HepG2 (cell line): ENCODE data around the gene TTC31. TPM values are rescaled to one million over a fixed set of nuclear protein-coding genes. Genes with fewer than 3 reads are reported as not detected.

Source experiments
- ARNTL ChIP-seq: sonication (generic); formaldehyde crosslinking; IDR thresholded peaks from 2 replicates; pipeline ENCODE4 v1.4.0; 2020; ENCODE audit warnings: mild to moderate bottlenecking, missing genetic modification reagents
- CREB3 ChIP-seq: sonication (generic); formaldehyde crosslinking; IDR thresholded peaks from 2 replicates; pipeline ENCODE4 v1.5.0; 2020; ENCODE audit warnings: missing genetic modification reagents
- JUND ChIP-seq: sonication (generic); formaldehyde crosslinking; IDR thresholded peaks from 2 replicates; pipeline ENCODE4 v1.8.0; 2022; ENCODE audit warnings: mild to moderate bottlenecking, missing genetic modification reagents
- KMT2A ChIP-seq: sonication (generic); formaldehyde crosslinking; IDR thresholded peaks from 2 replicates; pipeline ENCODE4 v1.4.0; 2020; ENCODE audit warnings: missing genetic modification reagents
- PREB ChIP-seq: sonication (generic); formaldehyde crosslinking; IDR thresholded peaks from 2 replicates; pipeline ENCODE4 v1.4.0; 2020; ENCODE audit warnings: missing genetic modification reagents
- TFAP4 ChIP-seq: sonication (generic); IDR thresholded peaks from 2 replicates; pipeline ENCODE4 v1.6.1; 2016; ENCODE audit warnings: low read depth, borderline replicate concordance
- USF2 ChIP-seq, 2 experiments: sonication (generic) in 1 of 2; formaldehyde crosslinking in 1 of 2; IDR thresholded peaks; 2 replicates each; pipeline versions ENCODE4 v1.5.1 to v1.6.1; 2011 to 2020; ENCODE audit warnings: borderline replicate concordance in 1 of 2, low read depth in 1 of 2, low read length in 1 of 2, mild to moderate bottlenecking in 1 of 2, missing genetic modification reagents in 1 of 2, moderate library complexity in 1 of 2
- ZBTB39 ChIP-seq: sonication (generic); formaldehyde crosslinking; IDR thresholded peaks from 2 replicates; pipeline ENCODE4 v1.5.0; 2020; ENCODE audit warnings: missing genetic modification reagents
- ZBTB42 ChIP-seq: sonication (generic); formaldehyde crosslinking; IDR thresholded peaks from 2 replicates; pipeline ENCODE4 v1.5.0; 2020; ENCODE audit warnings: mild to moderate bottlenecking, missing genetic modification reagents
- ZKSCAN8 ChIP-seq: IDR thresholded peaks from 2 replicates; pipeline ENCODE4 v1.6.1; 2016; ENCODE audit warnings: borderline replicate concordance, missing genetic modification reagents, missing compliant biosample characterization
- ZNF20 ChIP-seq: sonication (generic); formaldehyde crosslinking; IDR thresholded peaks from 2 replicates; pipeline ENCODE4 v1.4.0; 2020; ENCODE audit warnings: mild to moderate bottlenecking, moderate library complexity, missing genetic modification reagents
- ZNF225 ChIP-seq: sonication (generic); formaldehyde crosslinking; IDR thresholded peaks from 2 replicates; pipeline ENCODE4 v1.4.0; 2020; ENCODE audit warnings: mild to moderate bottlenecking, missing genetic modification reagents
- ZNF234 ChIP-seq: sonication (generic); formaldehyde crosslinking; conservative IDR thresholded peaks from 2 replicates; pipeline ENCODE4 v1.5.1; 2020; ENCODE audit warnings: mild to moderate bottlenecking, missing genetic modification reagents
- ZNF280D ChIP-seq: sonication (generic); formaldehyde crosslinking; IDR thresholded peaks from 2 replicates; pipeline ENCODE4 v1.5.1; 2020; ENCODE audit warnings: mild to moderate bottlenecking, missing genetic modification reagents
- ZNF282 ChIP-seq: fragments of 450-650 bp; IDR thresholded peaks from 2 replicates; pipeline ENCODE4 v1.6.1; 2018; ENCODE audit not compliant: partially characterized antibody
- ZNF546 ChIP-seq: sonication (generic); formaldehyde crosslinking; conservative IDR thresholded peaks from 2 replicates; pipeline ENCODE4 v1.8.1; 2023; ENCODE audit warnings: mild to moderate bottlenecking, missing genetic modification reagents
- ZSCAN20 ChIP-seq: sonication (generic); formaldehyde crosslinking; IDR thresholded peaks from 2 replicates; pipeline ENCODE4 v1.4.0; 2020; ENCODE audit warnings: missing genetic modification reagents, mild to moderate bottlenecking, borderline replicate concordance
- polyA plus RNA-seq, 8 experiments: library from polyadenylated mRNA; depleted of rRNA in 3 of 8; stranded (reverse) in 7 of 8; unstranded in 1 of 8; fragments of >200 nt; fragmentation: Illumina TruSeq in 4 of 8; extraction: Trizol in 4 of 8; gene quantifications; 2 replicates each; pipeline versions ENCODE4 v1.2.1 to v1.2.3, GENCODE V29; 2011 to 2016; ENCODE audit warnings: low read depth in 4 of 8, missing spikeins in 1 of 8, mixed read lengths in 1 of 8; ENCODE audit not compliant: insufficient read depth in 1 of 8
- total RNA-seq, 5 experiments: library from RNA; depleted of rRNA; stranded (reverse); fragments of >200 nt; fragmentation: Illumina TruSeq; extraction: Trizol; gene quantifications; 2 replicates each; pipeline ENCODE4 v1.2.3, GENCODE V29; 2016; ENCODE audit warnings: low read depth in 1 of 5

Gene TTC31
- total and polyA plus RNA-seq, 2 of the 13 experiments (the other 11 are each of a cell fraction or from before 2014, with no cell fraction given) = 28.3 to 39.5 TPM

GRCh38 chr2:74441690-74442482 is 41.0 kb upstream of the TTC31 start, which contains the start of gene RTKN (continued):
- TF ChIP-seq TFAP4 = 0 out of 2 replicates have a peak, but pooled peaks have one; percentile 28
- TF ChIP-seq KMT2A (CRISPR knock-in tag) = peak; percentile 80
- peak; percentile 94 for TF ChIP-seq ZNF280D (CRISPR knock-in tag)
- TF ChIP-seq ZSCAN20 (CRISPR knock-in tag) = peak; percentile 94; the same call in 1 of the 2 replicates
- TF ChIP-seq USF2 (IDR thresholded peaks at IDR 0.05; ENCODE audit: low read depth, low read length) = no peak
- no peak for TF ChIP-seq USF2 (CRISPR knock-in tag; IDR thresholded peaks at IDR 0.05; ENCODE audit: borderline replicate concordance)
- peak; percentile 79 for TF ChIP-seq ARNTL (CRISPR knock-in tag)
- TF ChIP-seq ZNF282 = no peak
- 0 out of 2 replicates have a peak, but pooled peaks have one; percentile 39 for TF ChIP-seq JUND
- TF ChIP-seq ZNF234 (CRISPR knock-in tag) = no peak; the same call in 1 of the 2 replicates
- TF ChIP-seq PREB (CRISPR knock-in tag) = no peak
- no peak for TF ChIP-seq ZBTB42 (CRISPR knock-in tag)
- no peak for TF ChIP-seq ZNF546 (CRISPR knock-in tag)
- TF ChIP-seq ZBTB39 (CRISPR knock-in tag) = peak; percentile 42; the same call in 1 of the 2 replicates
- TF ChIP-seq ZNF20 (CRISPR knock-in tag) = no peak
- peak; percentile 58; the same call in 1 of the 2 replicates for TF ChIP-seq ZKSCAN8 (CRISPR knock-in tag)
- no peak; the same call in 1 of the 2 replicates for TF ChIP-seq ZNF225
- TF ChIP-seq CREB3 = peak; percentile 51; the same call in 1 of the 2 replicates
